ENCODE measurements around the gene IGSF22. TPM values are rescaled to one million over a fixed set of nuclear protein-coding genes. Genes with fewer than 3 reads are reported as not detected.
A peak's percentile ranks its signal among the peaks of the same experiment; 100 is the strongest.

IGSF22 gene
- total and polyA plus RNA-seq, 8 donors, result 0.18 to 8.3 (median 0.56) TPM; not detected in 4

DNA sequence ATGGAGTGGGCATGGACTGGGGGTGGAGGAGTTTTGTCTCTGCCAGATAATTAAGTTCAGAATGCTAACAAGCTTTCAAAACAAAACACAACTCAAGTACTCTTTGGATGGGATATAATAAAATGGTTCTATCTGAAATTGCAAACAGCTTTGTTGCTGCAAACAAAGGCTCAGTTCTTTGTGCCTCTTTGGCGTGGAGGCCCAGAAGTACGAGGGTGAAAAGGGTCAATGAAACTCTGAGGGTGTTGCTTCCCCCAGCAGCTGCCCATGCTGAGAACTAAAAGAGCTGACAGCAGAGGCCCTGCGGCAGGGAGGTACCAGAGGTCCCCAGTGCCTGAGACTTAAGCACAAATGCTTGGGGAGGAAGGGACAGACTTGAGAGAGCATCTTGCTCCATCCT is 26.5 kb upstream of the IGSF22 start:
- Histone ChIP-seq H3K36me3 (no peaks in the 10 kb centered on the region), H3K27ac (no peak overlapping the region), H3K4me3 (no peak overlapping the region), H3K27me3 (peaks cover 0 to 14% (median 0%) of the 10 kb centered on the region in 3 donors), H3K9me3 (no peaks in the 10 kb centered on the region), H3K4me1 (no peaks in the 10 kb centered on the region)
- 30 to 54% (median 32%) methylated on average over 3 of the region's 3 CpGs for WGBS, 5 donors
- TF ChIP-seq POLR2AphosphoS5 (IDR thresholded peaks at IDR 0.05) (no peak), EP300 (IDR thresholded peaks at IDR 0.05) (no peak), POLR2A (IDR thresholded peaks at IDR 0.05) (no peak)
- TF ChIP-seq, protein P1, sequence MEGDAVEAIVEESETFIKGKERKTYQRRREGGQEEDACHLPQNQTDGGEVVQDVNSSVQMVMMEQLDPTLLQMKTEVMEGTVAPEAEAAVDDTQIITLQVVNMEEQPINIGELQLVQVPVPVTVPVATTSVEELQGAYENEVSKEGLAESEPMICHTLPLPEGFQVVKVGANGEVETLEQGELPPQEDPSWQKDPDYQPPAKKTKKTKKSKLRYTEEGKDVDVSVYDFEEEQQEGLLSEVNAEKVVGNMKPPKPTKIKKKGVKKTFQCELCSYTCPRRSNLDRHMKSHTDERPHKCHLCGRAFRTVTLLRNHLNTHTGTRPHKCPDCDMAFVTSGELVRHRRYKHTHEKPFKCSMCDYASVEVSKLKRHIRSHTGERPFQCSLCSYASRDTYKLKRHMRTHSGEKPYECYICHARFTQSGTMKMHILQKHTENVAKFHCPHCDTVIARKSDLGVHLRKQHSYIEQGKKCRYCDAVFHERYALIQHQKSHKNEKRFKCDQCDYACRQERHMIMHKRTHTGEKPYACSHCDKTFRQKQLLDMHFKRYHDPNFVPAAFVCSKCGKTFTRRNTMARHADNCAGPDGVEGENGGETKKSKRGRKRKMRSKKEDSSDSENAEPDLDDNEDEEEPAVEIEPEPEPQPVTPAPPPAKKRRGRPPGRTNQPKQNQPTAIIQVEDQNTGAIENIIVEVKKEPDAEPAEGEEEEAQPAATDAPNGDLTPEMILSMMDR (IDR thresholded peaks at IDR 0.05), result no peak
- no peak for DNase-seq
- intact Hi-C loops (cut with DNase I; ENCODE audit: low total_unique reads), result no loop called here

DNA sequence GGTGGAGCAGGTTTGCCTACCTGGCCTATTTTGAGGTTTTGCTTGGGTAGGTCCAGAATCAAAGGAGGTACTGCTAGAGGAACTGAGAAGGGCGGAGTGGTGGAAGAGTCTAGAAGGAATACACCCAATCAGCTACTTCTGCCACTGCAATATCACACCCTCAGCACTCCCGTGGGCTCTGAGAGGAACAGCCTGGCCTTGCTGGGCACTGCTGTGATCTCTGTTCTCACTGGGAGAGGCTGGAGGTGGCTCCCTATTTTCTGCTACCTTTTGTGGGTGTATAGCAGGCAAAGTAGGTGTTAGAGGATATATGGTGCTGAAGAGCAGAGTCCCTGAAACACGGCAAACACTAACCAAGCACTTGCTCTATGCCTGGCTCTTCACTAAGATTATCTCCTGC is 25.0 kb upstream of the IGSF22 start:
- no peak for DNase-seq
- WGBS, 5 donors, result 60 to 88% (median 80%) methylated on average over 3 of the region's 3 CpGs

DNA sequence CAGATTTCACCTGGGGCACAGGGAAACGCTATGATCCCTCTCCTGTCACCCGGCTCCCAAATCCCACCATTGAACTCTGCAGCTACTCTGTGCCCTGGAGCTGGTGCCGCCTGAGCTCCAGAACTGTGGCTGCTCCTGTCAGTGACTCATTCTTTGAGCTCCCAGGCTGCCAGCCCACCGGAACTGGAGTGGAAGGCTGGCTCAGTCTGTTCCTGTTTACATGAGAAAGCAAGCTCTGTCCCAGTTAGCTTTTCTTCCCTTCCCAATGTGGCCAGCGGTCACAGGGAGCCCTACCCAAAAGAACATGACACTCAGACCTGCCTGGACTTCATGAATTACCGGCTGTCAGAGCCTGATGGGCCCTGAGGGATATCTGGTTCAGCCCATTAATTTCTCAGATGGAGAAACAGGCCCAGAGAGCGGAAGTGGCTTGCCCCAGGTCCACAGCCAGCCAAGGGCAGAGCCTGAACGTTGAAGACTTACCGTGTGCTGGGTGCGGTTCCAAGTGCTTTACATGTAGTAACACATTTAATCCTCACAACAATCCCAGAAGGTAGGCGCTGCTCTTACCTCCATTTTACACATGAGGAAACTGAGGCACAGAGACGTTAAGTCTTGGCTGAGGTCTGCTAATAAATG is 23.8 kb upstream of the IGSF22 start:
- no peaks in the 10 kb centered on the region for H3K36me3 ChIP-seq
- H3K9me3 ChIP-seq, result no peaks in the 10 kb centered on the region
- intact Hi-C loops (cut with DNase I; ENCODE audit: low total_unique reads), result no loop called here
- no peak overlapping the region for H3K4me3 ChIP-seq
- DNase-seq, result peak in 1 of 2 donors; percentile 48
- H3K27ac ChIP-seq, result no peak overlapping the region
- no peaks in the 10 kb centered on the region for H3K4me1 ChIP-seq
- no peak for TF ChIP-seq POLR2AphosphoS5 (IDR thresholded peaks at IDR 0.05)
- TF ChIP-seq, protein P1 (IDR thresholded peaks at IDR 0.05), result no peak
- 59 to 69% (median 61%) methylated on average over 9 to 12 of the region's 12 CpGs for WGBS, 5 donors
- H3K27me3 ChIP-seq, result peaks cover 0 to 14% (median 0%) of the 10 kb centered on the region in 3 donors

More for the DNA sequence above, 25.0 kb upstream of the IGSF22 start:
- Histone ChIP-seq H3K4me1 (no peaks in the 10 kb centered on the region), H3K9me3 (no peaks in the 10 kb centered on the region), H3K4me3 (no peak overlapping the region), H3K27ac (no peak overlapping the region), H3K27me3 (peaks cover 0 to 14% (median 0%) of the 10 kb centered on the region in 3 donors), H3K36me3 (no peaks in the 10 kb centered on the region)
- intact Hi-C loops (cut with DNase I; ENCODE audit: low total_unique reads), result no loop called here
- TF ChIP-seq EP300 (IDR thresholded peaks at IDR 0.05), result no peak
- no peak for TF ChIP-seq POLR2AphosphoS5 (IDR thresholded peaks at IDR 0.05)
- TF ChIP-seq, protein P1 (IDR thresholded peaks at IDR 0.05), result no peak
- TF ChIP-seq POLR2A (IDR thresholded peaks at IDR 0.05), result no peak

DNA sequence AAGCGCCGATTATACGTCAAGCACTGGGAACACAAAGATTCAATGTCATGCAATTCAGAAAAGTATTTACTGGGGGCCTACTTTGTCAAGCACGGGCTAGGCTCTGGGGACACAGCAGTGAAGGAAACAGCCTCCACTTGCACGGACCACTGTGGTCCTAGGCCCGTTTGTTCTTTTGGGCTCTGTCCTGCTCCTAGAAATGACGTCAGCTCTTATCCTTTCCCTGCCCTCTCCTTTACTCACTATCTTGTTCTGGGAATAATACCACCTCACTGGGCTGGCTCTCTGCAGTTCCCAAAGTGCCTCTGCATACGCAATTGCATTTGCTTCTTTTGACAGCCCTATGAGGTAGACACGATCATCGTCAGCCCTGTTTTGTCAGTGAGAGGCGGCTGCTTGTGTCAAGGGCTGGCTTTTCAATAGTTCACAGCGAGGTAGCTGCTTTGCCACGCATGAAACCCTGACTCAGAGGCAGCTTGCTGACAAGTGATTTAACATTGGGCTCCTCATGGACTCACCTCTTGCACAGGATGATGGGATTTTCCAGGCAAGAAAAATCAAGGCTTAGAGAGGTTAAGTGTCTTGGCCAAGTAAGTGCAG is 22.9 kb upstream of the IGSF22 start:
- Histone ChIP-seq H3K27ac (no peak overlapping the region), H3K9me3 (no peaks in the 10 kb centered on the region), H3K4me3 (no peak overlapping the region), H3K27me3 (peaks cover 0 to 14% (median 0%) of the 10 kb centered on the region in 3 donors), H3K4me1 (no peaks in the 10 kb centered on the region), H3K36me3 (no peaks in the 10 kb centered on the region)
- TF ChIP-seq, protein P1 (IDR thresholded peaks at IDR 0.05), result no peak
- TF ChIP-seq POLR2AphosphoS5 (IDR thresholded peaks at IDR 0.05) (no peak), POLR2A (IDR thresholded peaks at IDR 0.05) (no peak), EP300 (IDR thresholded peaks at IDR 0.05) (no peak)
- intact Hi-C loops (cut with DNase I; ENCODE audit: low total_unique reads), result no loop called here
- WGBS, 5 donors, result 80 to 90% (median 84%) methylated on average over 13 of the region's 13 CpGs
- DNase-seq, result no peak

Measured in stomach (tissue), 9 donors.